HEK293 (cell line): ENCODE results near the gene RILPL2.

Source experiments
- TCF7L2 ChIP-seq: IDR thresholded peaks from 2 replicates; pipeline ENCODE4 v1.6.1; 2011; ENCODE audit warnings: low read depth, mild to moderate bottlenecking, inconsistent platforms, low read length, moderate library complexity, borderline replicate concordance
- ZEB2 ChIP-seq: fragments of 450-650 bp; formaldehyde crosslinking; IDR thresholded peaks from 2 replicates; pipeline ENCODE4 v1.5.1; 2016; ENCODE audit warnings: missing biosample characterization, missing genetic modification characterization
- ZFHX2 ChIP-seq: fragments of 450-650 bp; formaldehyde crosslinking; conservative IDR thresholded peaks from 2 replicates; pipeline ENCODE4 v1.5.1; 2016; ENCODE audit warnings: missing biosample characterization, missing genetic modification characterization
- ZNF184 ChIP-seq: fragments of 450-650 bp; IDR thresholded peaks from 2 replicates; pipeline ENCODE4 v1.5.1; 2018; ENCODE audit warnings: missing biosample characterization, mild to moderate bottlenecking, missing genetic modification characterization
- ZNF2 ChIP-seq: fragments of 450-650 bp; formaldehyde crosslinking; IDR thresholded peaks from 2 replicates; pipeline ENCODE4 v1.5.1; 2016; ENCODE audit warnings: missing biosample characterization, missing genetic modification characterization
- ZNF23 ChIP-seq: fragments of 450-650 bp; formaldehyde crosslinking; IDR thresholded peaks from 2 replicates; pipeline ENCODE4 v1.5.1; 2016; ENCODE audit warnings: missing biosample characterization, missing genetic modification characterization, borderline replicate concordance
- ZNF280D ChIP-seq: fragments of 450-650 bp; formaldehyde crosslinking; IDR thresholded peaks from 2 replicates; pipeline ENCODE4 v1.5.1; 2016; ENCODE audit warnings: missing biosample characterization, missing genetic modification characterization
- ZNF350 ChIP-seq: fragments of 450-650 bp; formaldehyde crosslinking; IDR thresholded peaks from 2 replicates; pipeline ENCODE4 v1.5.0; 2017; ENCODE audit warnings: missing biosample characterization, mild to moderate bottlenecking, missing genetic modification characterization
- TF ChIP-seq, protein P1 (sequence below): fragments of 450-650 bp; formaldehyde crosslinking; IDR thresholded peaks from 2 replicates; pipeline ENCODE4 v1.5.1; 2016; ENCODE audit warnings: missing biosample characterization, missing genetic modification characterization
- TF ChIP-seq, protein P2 (sequence below): fragments of 450-650 bp; formaldehyde crosslinking; IDR thresholded peaks from 2 replicates; pipeline ENCODE4 v1.5.1; 2016; ENCODE audit warnings: missing biosample characterization, missing genetic modification characterization
- TF ChIP-seq, protein P3 (sequence below): fragments of 450-650 bp; formaldehyde crosslinking; IDR thresholded peaks from 2 replicates; pipeline ENCODE4 v1.5.1; 2016; ENCODE audit warnings: missing biosample characterization, missing genetic modification characterization
- TF ChIP-seq, protein P4 (sequence below): fragments of 450-650 bp; formaldehyde crosslinking; IDR thresholded peaks from 2 replicates; pipeline ENCODE4 v1.5.1; 2016; ENCODE audit warnings: missing biosample characterization, missing genetic modification characterization

DNA sequence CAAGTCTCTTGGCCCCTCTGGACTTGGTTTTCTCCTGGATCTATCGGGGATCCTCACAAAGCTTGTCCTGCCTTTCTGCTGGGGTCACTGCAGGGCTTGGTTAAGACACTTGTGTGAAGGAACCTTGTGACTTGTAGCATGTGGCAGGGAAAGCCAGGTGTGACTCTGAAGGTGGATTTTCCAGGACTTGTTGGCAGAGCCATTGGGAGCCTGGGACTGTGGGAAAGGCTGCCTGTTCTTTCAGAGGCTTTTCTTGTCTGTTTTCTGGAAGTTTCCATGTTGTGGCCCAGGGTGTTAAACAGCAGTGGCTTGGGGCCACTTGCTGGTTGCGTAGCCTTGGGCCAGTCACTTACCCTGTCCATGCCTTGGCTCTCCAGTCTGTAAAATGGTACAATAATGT lies 39.9 kb downstream of the RILPL2 start:
- TF ChIP-seq ZNF184 (tag by site-specific recombination) (no peak), ZNF2 (tag by site-specific recombination) (no peak), ZNF350 (tag by site-specific recombination) (no peak), ZNF23 (tag by site-specific recombination) (no peak), ZFHX2 (tag by site-specific recombination) (no peak), TCF7L2 (no peak), ZNF280D (tag by site-specific recombination) (no peak), ZEB2 (tag by site-specific recombination) (no peak)
- TF ChIP-seq, protein P1, sequence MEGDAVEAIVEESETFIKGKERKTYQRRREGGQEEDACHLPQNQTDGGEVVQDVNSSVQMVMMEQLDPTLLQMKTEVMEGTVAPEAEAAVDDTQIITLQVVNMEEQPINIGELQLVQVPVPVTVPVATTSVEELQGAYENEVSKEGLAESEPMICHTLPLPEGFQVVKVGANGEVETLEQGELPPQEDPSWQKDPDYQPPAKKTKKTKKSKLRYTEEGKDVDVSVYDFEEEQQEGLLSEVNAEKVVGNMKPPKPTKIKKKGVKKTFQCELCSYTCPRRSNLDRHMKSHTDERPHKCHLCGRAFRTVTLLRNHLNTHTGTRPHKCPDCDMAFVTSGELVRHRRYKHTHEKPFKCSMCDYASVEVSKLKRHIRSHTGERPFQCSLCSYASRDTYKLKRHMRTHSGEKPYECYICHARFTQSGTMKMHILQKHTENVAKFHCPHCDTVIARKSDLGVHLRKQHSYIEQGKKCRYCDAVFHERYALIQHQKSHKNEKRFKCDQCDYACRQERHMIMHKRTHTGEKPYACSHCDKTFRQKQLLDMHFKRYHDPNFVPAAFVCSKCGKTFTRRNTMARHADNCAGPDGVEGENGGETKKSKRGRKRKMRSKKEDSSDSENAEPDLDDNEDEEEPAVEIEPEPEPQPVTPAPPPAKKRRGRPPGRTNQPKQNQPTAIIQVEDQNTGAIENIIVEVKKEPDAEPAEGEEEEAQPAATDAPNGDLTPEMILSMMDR = no peak
- TF ChIP-seq, protein P2, sequence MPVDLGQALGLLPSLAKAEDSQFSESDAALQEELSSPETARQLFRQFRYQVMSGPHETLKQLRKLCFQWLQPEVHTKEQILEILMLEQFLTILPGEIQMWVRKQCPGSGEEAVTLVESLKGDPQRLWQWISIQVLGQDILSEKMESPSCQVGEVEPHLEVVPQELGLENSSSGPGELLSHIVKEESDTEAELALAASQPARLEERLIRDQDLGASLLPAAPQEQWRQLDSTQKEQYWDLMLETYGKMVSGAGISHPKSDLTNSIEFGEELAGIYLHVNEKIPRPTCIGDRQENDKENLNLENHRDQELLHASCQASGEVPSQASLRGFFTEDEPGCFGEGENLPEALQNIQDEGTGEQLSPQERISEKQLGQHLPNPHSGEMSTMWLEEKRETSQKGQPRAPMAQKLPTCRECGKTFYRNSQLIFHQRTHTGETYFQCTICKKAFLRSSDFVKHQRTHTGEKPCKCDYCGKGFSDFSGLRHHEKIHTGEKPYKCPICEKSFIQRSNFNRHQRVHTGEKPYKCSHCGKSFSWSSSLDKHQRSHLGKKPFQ (tag by site-specific recombination) = no peak
- TF ChIP-seq, protein P3, sequence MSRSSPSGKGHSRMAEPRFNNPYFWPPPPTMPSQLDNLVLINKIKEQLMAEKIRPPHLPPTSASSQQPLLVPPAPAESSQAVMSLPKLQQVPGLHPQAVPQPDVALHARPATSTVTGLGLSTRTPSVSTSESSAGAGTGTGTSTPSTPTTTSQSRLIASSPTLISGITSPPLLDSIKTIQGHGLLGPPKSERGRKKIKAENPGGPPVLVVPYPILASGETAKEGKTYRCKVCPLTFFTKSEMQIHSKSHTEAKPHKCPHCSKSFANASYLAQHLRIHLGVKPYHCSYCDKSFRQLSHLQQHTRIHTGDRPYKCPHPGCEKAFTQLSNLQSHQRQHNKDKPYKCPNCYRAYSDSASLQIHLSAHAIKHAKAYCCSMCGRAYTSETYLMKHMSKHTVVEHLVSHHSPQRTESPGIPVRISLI = no peak
- TF ChIP-seq, protein P4, sequence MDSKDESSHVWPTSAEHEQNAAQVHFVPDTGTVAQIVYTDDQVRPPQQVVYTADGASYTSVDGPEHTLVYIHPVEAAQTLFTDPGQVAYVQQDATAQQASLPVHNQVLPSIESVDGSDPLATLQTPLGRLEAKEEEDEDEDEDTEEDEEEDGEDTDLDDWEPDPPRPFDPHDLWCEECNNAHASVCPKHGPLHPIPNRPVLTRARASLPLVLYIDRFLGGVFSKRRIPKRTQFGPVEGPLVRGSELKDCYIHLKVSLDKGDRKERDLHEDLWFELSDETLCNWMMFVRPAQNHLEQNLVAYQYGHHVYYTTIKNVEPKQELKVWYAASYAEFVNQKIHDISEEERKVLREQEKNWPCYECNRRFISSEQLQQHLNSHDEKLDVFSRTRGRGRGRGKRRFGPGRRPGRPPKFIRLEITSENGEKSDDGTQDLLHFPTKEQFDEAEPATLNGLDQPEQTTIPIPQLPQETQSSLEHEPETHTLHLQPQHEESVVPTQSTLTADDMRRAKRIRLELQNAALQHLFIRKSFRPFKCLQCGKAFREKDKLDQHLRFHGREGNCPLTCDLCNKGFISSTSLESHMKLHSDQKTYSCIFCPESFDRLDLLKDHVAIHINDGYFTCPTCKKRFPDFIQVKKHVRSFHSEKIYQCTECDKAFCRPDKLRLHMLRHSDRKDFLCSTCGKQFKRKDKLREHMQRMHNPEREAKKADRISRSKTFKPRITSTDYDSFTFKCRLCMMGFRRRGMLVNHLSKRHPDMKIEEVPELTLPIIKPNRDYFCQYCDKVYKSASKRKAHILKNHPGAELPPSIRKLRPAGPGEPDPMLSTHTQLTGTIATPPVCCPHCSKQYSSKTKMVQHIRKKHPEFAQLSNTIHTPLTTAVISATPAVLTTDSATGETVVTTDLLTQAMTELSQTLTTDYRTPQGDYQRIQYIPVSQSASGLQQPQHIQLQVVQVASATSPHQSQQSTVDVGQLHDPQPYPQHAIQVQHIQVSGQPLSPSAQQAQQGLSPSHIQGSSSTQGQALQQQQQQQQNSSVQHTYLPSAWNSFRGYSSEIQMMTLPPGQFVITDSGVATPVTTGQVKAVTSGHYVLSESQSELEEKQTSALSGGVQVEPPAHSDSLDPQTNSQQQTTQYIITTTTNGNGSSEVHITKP (tag by site-specific recombination) = no peak
